Keratinocyte (primary cell): ENCODE data around the gene DLG2.

ENCODE experiments used
- EZH2 ChIP-seq: IDR thresholded peaks from one replicate; pipeline ENCODE4 v1.6.1; 2012; ENCODE audit warnings: inconsistent platforms, mild to moderate bottlenecking, low read length, moderate library complexity
- TF ChIP-seq, protein P1 (sequence below), 3 experiments: IDR thresholded peaks in 1 of 3; conservative IDR thresholded peaks in 1 of 3; optimal IDR thresholded peaks in 1 of 3; 2 replicates in 2 of 3; 3 replicates in 1 of 3; pipeline versions ENCODE3 to v1.5.1; 2011; ENCODE audit warnings: low read length in 3 of 3, mild to moderate bottlenecking in 3 of 3, moderate library complexity in 2 of 3, control low read depth in 1 of 3, inconsistent platforms in 1 of 3; ENCODE audit not compliant: insufficient read depth in 2 of 3; ENCODE audit errors: extremely low read depth in 1 of 3

- TF ChIP-seq, protein P1, sequence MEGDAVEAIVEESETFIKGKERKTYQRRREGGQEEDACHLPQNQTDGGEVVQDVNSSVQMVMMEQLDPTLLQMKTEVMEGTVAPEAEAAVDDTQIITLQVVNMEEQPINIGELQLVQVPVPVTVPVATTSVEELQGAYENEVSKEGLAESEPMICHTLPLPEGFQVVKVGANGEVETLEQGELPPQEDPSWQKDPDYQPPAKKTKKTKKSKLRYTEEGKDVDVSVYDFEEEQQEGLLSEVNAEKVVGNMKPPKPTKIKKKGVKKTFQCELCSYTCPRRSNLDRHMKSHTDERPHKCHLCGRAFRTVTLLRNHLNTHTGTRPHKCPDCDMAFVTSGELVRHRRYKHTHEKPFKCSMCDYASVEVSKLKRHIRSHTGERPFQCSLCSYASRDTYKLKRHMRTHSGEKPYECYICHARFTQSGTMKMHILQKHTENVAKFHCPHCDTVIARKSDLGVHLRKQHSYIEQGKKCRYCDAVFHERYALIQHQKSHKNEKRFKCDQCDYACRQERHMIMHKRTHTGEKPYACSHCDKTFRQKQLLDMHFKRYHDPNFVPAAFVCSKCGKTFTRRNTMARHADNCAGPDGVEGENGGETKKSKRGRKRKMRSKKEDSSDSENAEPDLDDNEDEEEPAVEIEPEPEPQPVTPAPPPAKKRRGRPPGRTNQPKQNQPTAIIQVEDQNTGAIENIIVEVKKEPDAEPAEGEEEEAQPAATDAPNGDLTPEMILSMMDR (optimal IDR thresholded peaks at IDR 0.05 in 1 of 3, IDR thresholded peaks at IDR 0.05 in 1 of 3, conservative IDR thresholded peaks at IDR 0.05 in 1 of 3; ENCODE audit: extremely low read depth in 1 of 3, insufficient read depth in 2 of 3, low read length in 3 of 3) = no peak
- TF ChIP-seq EZH2 = no peak
Observed at GRCh38 chr11:83566950-83567349, 2060.2 kb downstream of the DLG2 start.
